ENCODE data around the gene DGLUCY.

DNA sequence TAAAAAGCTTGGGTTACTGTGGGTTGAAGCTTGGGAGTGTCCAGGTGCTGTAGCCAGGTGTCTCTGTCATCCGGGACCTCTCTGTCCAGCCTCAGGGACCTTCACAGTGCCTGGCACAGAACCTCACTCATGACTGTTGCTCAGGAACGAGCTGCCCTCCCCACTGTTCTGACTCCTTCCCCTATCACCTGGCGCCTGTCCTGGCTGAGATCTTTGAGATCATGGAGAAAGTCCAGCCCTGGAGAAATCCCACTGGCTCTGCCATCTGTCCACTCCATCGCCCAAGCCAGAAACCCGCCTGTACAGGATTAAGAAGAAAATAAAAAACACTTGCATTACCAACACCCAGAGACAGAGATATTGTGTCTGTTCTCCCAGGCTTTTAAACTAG, 53.5 kb downstream of the DGLUCY start:
- TF ChIP-seq, protein P1, sequence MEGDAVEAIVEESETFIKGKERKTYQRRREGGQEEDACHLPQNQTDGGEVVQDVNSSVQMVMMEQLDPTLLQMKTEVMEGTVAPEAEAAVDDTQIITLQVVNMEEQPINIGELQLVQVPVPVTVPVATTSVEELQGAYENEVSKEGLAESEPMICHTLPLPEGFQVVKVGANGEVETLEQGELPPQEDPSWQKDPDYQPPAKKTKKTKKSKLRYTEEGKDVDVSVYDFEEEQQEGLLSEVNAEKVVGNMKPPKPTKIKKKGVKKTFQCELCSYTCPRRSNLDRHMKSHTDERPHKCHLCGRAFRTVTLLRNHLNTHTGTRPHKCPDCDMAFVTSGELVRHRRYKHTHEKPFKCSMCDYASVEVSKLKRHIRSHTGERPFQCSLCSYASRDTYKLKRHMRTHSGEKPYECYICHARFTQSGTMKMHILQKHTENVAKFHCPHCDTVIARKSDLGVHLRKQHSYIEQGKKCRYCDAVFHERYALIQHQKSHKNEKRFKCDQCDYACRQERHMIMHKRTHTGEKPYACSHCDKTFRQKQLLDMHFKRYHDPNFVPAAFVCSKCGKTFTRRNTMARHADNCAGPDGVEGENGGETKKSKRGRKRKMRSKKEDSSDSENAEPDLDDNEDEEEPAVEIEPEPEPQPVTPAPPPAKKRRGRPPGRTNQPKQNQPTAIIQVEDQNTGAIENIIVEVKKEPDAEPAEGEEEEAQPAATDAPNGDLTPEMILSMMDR (IDR thresholded peaks at IDR 0.05; ENCODE audit: borderline replicate concordance, extremely low read depth, low read length, poor library complexity, severe bottlenecking), result no peak
- no peak for TF ChIP-seq EZH2 (IDR thresholded peaks at IDR 0.05; ENCODE audit: borderline replicate concordance, low read depth, low read length, severe bottlenecking)

All from DND-41 (cell line).